Effector memory CD4-positive, alpha-beta T cell (primary cell): Measurements from ENCODE around the gene CNTN4.

Experiments used
- DNase-seq, 3 donors: peaks; one replicate each; pipeline ENCODE4 v3.0.0-alpha.2; 2020
- H3K27ac ChIP-seq: 2 replicates; pipeline ENCODE4 v1.7.0; 2013; ENCODE audit warnings: mild to moderate bottlenecking, low read length, moderate library complexity; ENCODE audit not compliant: insufficient read depth, poor library complexity, severe bottlenecking
- H3K27me3 ChIP-seq: replicated peaks from 2 replicates; pipeline ENCODE4 v1.7.0; 2013; ENCODE audit warnings: mild to moderate bottlenecking, low read length; ENCODE audit not compliant: insufficient read depth, control insufficient read depth, poor library complexity, severe bottlenecking
- H3K36me3 ChIP-seq: 2 replicates; pipeline ENCODE4 v1.7.0; 2013; ENCODE audit warnings: mild to moderate bottlenecking, low read length, moderate library complexity; ENCODE audit not compliant: control insufficient read depth, insufficient read depth
- H3K4me1 ChIP-seq: 2 replicates; pipeline ENCODE4 v1.7.0; 2013; ENCODE audit warnings: low read length, mild to moderate bottlenecking; ENCODE audit not compliant: control insufficient read depth, insufficient read depth, poor library complexity, severe bottlenecking
- H3K4me3 ChIP-seq: 2 replicates; pipeline ENCODE4 v1.7.0; 2013; ENCODE audit warnings: low read length, low read depth, mild to moderate bottlenecking; ENCODE audit not compliant: insufficient read depth, poor library complexity, severe bottlenecking
- H3K9me3 ChIP-seq: 2 replicates; pipeline ENCODE4 v1.7.0; 2013; ENCODE audit warnings: mild to moderate bottlenecking, low read length, moderate library complexity; ENCODE audit not compliant: control insufficient read depth

The CNTN4 gene

DNA sequence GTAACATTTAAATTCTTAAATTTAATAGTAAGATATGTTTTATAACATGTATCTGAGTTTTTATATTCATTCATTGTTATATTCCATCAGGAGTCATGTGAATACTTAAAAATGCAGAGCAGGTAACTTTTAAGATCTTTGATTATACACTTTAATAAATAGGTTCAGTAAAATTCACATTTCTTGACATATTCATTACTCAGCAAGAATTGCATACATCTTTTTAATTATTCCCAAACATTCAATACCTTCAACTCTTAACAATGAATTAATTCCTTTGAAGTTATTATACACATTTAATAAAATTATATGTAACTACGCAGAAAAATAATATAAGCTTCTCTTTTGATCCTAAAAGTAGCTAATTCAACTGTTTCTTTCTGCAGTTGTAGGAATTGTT, 105.4 kb downstream of the CNTN4 start:
- DNase-seq, result no peak
- Histone ChIP-seq H3K9me3 (no peaks in the 10 kb centered on the region), H3K36me3 (no peaks in the 10 kb centered on the region), H3K27me3 (no peaks in the 10 kb centered on the region), H3K4me1 (no peaks in the 10 kb centered on the region), H3K27ac (no peak overlapping the region), H3K4me3 (no peak overlapping the region)

GRCh38 chr3:2205692-2206091, 107.0 kb downstream of the CNTN4 start:
- DNase-seq, result no peak
- H3K27ac ChIP-seq, result no peak overlapping the region
- no peak overlapping the region for H3K4me3 ChIP-seq
- no peaks in the 10 kb centered on the region for H3K27me3 ChIP-seq
- no peaks in the 10 kb centered on the region for H3K4me1 ChIP-seq
- no peaks in the 10 kb centered on the region for H3K36me3 ChIP-seq
- H3K9me3 ChIP-seq, result no peaks in the 10 kb centered on the region

GRCh38 chr3:2206536-2206935, 107.9 kb downstream of the CNTN4 start:
- no peak for DNase-seq
- no peak overlapping the region for H3K27ac ChIP-seq
- H3K4me1 ChIP-seq, result no peaks in the 10 kb centered on the region
- no peaks in the 10 kb centered on the region for H3K27me3 ChIP-seq
- no peaks in the 10 kb centered on the region for H3K36me3 ChIP-seq
- no peaks in the 10 kb centered on the region for H3K9me3 ChIP-seq
- H3K4me3 ChIP-seq, result no peak overlapping the region

- DNase-seq, result no peak
Observed at GRCh38 chr3:2211568-2211967, 112.9 kb downstream of the CNTN4 start.

GRCh38 chr3:2212206-2212605, 113.5 kb downstream of the CNTN4 start:
- Histone ChIP-seq H3K4me1 (no peaks in the 10 kb centered on the region), H3K27ac (no peak overlapping the region), H3K4me3 (no peak overlapping the region), H3K36me3 (no peaks in the 10 kb centered on the region), H3K27me3 (no peaks in the 10 kb centered on the region), H3K9me3 (no peaks in the 10 kb centered on the region)
- no peak for DNase-seq

More at GRCh38 chr3:2211568-2211967, 112.9 kb downstream of the CNTN4 start:
- no peaks in the 10 kb centered on the region for H3K36me3 ChIP-seq
- H3K9me3 ChIP-seq, result no peaks in the 10 kb centered on the region
- H3K27me3 ChIP-seq, result no peaks in the 10 kb centered on the region
- H3K27ac ChIP-seq, result no peak overlapping the region
- H3K4me3 ChIP-seq, result no peak overlapping the region
- H3K4me1 ChIP-seq, result no peaks in the 10 kb centered on the region

DNA sequence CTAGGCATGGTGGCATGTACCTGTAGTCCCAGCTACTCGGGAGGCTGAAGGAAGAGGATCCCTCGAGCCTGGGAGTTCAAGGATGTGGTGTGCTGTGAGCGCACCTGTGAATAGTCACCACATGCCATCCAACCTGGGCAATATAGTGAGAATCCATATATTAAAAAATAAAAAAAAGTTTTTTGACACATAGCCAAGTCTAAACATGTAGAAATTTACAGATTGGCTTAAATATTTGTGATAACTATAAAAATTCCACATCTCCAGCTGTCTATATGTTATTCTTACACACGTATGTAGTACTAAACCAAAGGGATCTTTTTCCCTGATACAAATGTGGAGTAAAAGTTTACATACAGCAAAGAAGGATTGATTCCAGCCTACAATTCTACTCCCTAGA, 119.7 kb downstream of the CNTN4 start:
- Histone ChIP-seq H3K9me3 (no peaks in the 10 kb centered on the region), H3K4me3 (no peak overlapping the region), H3K36me3 (no peaks in the 10 kb centered on the region), H3K27me3 (no peaks in the 10 kb centered on the region), H3K27ac (no peak overlapping the region), H3K4me1 (no peaks in the 10 kb centered on the region)
- DNase-seq, result no peak

DNA sequence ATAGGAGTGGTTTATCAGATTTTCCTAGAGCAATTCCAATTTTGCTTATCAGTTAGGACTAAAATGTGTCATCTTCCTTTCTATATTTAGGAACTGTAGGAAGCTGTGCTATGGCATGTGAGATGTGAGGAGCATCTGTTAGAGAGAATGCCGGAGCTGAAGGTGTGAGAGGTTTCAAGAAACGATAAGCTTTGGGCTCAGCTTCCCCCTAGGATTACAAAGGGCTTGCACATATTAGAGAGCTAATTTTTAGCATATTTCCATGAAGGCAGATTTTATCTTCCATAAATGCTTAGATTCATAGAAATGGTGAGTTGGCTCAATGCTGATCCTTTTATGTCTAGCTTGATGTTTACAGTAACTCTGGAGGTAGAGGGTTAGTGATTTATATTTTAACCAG, 120.2 kb downstream of the CNTN4 start:
- no peak overlapping the region for H3K4me3 ChIP-seq
- H3K27ac ChIP-seq, result no peak overlapping the region
- no peaks in the 10 kb centered on the region for H3K27me3 ChIP-seq
- DNase-seq, result no peak
- no peaks in the 10 kb centered on the region for H3K9me3 ChIP-seq
- no peaks in the 10 kb centered on the region for H3K36me3 ChIP-seq
- H3K4me1 ChIP-seq, result no peaks in the 10 kb centered on the region

DNA sequence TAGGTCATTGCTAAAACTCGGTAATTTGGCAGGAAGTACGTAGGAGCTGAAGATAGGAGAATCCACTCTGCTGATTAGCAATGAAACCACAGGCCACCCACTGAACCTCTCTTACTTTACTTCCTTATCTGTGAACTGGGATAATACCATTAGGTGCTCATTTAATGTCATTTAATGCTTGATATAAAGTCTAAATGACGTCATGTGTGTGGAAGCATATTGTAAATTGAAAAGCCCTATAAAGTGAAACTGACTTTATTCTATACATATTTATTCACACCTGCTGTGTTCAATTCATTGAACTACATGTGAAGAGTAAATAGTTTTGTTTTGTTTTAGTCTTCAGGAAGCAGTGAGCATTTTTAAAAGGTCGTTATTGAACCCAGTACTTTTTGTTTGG, 137.5 kb downstream of the CNTN4 start:
- no peak overlapping the region for H3K27ac ChIP-seq
- H3K4me1 ChIP-seq, result no peaks in the 10 kb centered on the region
- H3K27me3 ChIP-seq, result no peaks in the 10 kb centered on the region
- no peaks in the 10 kb centered on the region for H3K36me3 ChIP-seq
- no peak overlapping the region for H3K4me3 ChIP-seq
- no peak for DNase-seq
- no peaks in the 10 kb centered on the region for H3K9me3 ChIP-seq

DNA sequence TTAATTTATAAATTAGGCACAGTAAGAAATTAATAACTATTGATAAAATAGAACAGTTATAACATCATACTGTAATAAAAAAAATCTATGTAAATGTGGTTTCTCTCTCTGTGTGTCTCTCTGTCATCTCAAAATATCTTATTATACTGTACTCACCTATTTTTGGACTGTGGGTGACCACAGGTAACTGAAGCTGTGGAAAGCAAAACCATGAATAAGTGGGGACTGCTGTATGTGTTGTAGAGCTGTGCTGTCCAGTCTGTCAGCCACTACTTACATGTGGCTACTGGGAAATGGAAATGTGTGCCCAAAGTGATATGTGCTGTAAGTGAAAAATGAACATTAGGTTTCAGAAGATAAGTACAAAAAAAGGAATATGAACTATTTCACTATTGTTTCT, 145.5 kb downstream of the CNTN4 start:
- Histone ChIP-seq H3K4me1 (no peaks in the 10 kb centered on the region), H3K36me3 (no peaks in the 10 kb centered on the region), H3K27ac (no peak overlapping the region), H3K27me3 (no peaks in the 10 kb centered on the region), H3K4me3 (no peak overlapping the region), H3K9me3 (no peaks in the 10 kb centered on the region)
- DNase-seq, result no peak

- no peak for DNase-seq
- Histone ChIP-seq H3K27me3 (no peaks in the 10 kb centered on the region), H3K4me1 (no peaks in the 10 kb centered on the region), H3K27ac (no peak overlapping the region), H3K4me3 (no peak overlapping the region), H3K9me3 (no peaks in the 10 kb centered on the region), H3K36me3 (no peaks in the 10 kb centered on the region)
Observed at GRCh38 chr3:2246873-2247648, 148.4 kb downstream of the CNTN4 start.
